ENCODE data around the gene SLC36A3.
A peak's percentile ranks its signal among the peaks of the same experiment; 100 is the strongest.
"Not testable (repeated sequence)": the region's sequence is repeated elsewhere in the genome, so short reads cannot be mapped to it uniquely, and the experiment has no call there.

SLC36A3 gene

DNA sequence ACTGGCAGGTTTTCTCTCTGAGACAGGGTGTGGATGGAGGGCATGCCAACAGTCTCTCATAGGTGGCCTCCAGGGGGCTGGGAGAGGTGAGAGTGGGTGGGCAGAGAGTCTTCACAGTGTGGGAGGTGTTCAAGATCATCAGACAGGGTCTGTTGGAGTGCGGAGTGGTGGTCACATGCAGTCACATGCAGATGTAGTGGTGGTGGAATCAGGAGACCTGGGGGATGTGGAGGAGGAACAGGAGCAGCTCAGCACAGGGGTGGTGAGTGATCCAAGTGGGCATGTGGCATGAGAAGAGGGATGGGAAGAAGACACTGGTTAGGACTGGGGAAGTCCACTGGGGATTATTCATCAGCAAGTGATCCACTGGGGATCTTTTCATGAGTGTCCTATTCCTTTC, 44.8 kb downstream of the SLC36A3 start:
- DNase-seq: no peak

DNA sequence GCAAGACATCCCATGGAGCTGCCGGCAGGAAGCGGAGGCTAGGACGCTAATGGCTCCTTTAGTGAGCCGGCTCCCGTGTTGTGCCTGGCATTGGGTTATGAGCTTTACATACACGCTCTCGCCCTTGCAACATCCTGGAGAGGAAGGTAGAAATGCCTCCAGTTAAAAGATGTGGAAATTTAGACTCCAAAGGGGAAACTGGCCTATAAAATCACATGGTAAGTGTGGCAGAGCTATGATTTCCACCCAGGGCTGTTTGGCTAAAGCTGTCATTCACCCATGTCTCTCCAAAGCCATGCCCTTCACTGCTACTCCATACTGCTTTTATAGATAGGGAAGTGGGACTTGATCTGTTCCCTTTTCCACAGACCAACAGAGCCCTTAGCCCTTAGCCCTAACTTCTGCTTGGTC, 45.4 kb downstream of the SLC36A3 start:
- no peak for DNase-seq

DNA sequence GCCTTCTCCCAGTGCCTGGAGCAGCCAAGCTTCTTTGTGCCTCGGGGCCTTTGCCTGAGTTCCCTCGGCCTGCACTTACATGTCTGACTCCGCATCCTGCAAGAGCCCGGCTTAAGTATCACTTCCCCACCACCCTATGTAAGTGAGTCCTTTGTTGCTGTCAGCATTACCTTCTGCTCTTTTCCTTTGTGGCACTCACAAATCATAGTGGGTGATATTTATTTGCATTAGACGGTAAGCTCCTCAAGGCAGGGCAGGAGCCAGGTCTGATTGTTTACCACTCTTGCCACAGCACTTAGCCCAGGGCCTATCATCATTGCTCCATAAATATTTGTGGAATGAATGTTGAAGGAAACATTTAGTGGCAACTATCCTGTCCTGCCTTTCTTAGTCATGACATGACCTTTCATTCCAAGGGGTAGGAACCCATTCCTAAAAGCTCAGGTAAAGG, 45.8 kb downstream of the SLC36A3 start:
- no peak for DNase-seq

DNA sequence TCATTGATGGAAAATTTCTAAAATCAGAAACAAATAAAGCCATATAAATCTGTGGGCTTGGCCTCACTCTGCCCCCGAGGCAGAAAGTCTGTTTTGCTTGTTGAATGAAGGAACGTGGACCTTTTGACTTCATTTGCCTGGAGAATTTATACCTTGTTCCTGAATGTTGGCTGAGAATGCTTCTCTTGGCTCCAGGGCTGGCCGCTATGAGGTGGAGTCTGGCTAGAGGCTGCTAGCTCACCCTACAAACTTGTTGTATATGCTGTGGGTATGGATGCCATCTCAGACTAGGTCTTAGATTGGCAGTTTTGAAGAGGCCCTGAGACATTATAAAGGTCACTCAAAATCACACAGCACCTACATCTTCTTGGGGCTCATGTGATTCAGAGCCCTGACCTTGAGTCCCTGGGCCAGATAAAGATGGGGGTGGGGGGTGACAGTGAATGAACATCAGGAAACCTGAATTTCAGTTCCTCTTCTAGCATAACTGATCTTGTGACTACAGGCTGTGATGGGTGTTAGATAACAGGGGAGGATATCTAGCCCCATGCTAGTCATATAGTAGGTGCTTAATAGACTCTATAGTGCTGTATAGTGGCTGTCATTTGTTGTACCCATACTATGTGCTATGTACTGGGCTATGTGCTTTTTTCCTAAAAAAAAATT, 47.8 kb downstream of the SLC36A3 start:
- no peak for DNase-seq

DNA sequence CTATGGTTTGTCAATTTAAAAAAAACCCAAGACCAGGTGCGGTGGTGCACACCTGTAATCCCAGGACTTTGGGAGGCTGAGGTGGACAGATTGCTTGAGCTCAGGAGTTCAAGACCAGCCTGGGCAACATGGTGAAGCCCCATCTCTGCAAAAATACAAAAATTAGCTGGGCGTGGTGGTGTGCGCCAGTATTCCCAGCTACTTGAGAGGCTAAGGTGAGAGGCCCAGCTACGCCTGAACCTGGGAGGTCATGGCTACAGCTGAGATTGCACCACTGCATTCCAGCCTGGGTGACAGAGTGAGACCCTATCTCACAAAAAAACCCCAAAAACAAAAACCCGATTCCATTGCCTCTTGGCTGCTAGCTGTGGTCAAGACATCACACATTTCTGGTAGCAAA, 48.6 kb downstream of the SLC36A3 start:
- not testable (repeated sequence) for DNase-seq

DNA sequence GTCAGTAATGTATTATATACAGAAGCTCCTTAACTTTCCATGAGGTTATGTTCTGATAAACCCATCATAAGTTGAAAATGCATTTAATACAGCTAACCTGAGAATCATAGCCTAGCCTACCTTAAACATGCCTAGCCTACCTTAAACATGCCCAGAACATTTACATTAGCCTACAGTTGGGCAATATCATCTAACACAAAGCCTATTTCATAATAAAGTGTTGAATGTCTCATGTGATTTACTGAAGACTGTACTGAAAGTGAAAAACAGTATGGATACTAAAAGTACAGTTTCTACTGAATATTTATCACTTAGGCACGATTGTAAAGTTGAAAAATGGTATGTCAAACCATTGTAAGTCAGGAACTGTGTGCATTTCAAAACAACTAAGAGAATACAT, 49.0 kb downstream of the SLC36A3 start:
- no peak for DNase-seq

DNA sequence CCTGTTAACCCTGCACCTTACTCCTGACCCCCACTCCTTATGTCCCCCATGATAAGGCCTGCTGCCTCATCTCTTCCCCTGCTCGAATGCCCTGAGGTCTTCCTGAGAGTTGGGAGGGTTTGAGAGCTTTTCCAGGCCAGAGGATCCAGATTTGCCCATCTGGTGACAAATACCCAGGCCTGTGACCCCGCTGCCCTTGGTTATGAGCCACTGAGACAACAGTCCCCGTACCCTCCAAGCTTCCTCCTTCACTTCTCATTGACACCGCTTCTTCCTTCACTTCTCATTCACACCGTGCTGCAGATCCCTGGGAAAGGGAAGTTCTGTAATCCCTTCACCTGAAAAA, 50.0 kb downstream of the SLC36A3 start:
- DNase-seq: no peak

DNA sequence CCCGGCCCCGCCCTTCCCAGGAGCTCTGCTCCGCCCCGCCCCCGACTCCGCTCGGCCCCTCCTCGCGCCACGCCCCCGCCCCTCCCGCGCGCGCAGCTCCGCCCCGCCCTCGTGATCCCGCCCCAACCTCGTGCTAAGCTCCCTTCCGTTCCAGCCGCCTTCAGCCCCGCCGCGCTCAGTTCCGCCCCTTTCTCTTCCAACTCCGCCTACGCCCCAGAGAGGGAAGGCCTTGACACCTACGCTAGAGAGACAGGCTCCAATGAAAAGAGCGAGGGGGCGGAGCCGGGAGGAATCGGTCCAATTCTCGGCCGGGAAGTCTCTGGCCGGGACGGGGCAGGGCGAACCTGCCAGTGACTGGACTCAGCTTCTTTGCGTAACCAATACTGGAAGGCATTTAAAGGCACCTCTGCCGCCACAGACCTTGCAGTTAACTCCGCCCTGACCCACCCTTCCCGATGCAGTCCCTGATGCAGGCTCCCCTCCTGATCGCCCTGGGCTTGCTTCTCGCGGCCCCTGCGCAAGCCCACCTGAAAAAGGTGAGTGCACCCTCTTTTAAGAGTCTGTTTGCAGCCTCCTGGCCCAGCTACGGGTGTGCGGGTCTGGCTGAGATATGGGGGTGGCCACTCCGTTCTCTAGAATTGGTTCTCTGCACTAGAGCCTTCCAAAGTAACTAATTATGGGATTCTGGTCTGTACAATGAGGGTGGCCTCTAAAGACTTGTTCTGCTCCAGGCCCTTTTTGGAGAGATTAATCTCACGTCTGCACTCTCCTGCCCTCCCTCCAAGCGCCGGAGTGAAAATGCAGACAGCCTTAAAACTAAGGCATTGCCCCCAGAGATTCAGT, 50.6 kb downstream of the SLC36A3 start, which contains the start of gene GM2A:
GM2A (plus strand) TSS at position 424 of the 843 bp plus-strand sequence; CDS start at position 456, 32 bp downstream.
- DNase-seq: peak; percentile 99

DNA sequence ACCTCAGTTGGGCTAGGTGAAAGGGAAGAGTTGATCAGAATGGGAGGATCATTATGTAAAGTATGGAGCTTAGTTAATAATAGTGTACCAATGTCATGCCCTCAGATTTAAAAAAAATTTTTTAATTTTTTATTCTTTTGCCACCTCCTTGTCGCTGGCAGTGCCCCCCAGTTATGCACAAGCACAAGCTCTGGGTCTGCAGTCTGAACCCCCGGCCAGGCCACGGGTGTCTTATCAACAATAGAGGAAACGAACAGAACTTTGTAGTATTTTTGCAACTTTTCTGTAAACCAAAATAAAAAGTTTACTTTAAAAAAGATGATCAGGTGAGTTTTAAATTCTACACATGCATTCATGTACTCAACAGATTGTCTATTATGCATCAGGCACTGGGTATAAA, 51.9 kb downstream of the SLC36A3 start:
- DNase-seq: no peak

DNA sequence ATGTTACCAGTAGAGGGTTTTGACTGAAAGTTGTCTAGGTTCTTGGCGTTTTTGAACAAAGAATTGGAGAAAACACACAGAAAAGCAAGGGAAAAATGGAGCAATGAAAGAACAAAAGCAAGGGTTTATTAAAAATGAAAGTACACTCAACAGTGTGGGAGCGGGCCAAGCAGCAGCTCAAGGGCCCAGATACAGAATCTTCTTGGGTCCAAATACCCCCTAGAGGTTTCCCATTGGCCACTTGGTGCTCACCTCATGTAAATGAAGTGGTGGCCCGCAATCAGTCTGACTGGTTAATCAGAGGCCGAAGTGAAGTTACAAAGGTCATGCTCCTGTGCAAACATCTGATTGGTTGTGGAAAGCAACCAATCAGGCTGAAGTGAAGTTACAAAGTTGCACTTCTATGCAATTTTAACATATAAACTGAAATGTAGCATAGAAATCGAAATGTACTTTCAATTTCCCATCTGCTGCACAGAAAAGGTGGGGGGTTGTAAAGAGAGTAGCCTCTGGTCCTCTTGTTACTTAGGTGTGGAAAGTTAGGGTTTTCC, 52.5 kb downstream of the SLC36A3 start:
- DNase-seq: no peak

DNA sequence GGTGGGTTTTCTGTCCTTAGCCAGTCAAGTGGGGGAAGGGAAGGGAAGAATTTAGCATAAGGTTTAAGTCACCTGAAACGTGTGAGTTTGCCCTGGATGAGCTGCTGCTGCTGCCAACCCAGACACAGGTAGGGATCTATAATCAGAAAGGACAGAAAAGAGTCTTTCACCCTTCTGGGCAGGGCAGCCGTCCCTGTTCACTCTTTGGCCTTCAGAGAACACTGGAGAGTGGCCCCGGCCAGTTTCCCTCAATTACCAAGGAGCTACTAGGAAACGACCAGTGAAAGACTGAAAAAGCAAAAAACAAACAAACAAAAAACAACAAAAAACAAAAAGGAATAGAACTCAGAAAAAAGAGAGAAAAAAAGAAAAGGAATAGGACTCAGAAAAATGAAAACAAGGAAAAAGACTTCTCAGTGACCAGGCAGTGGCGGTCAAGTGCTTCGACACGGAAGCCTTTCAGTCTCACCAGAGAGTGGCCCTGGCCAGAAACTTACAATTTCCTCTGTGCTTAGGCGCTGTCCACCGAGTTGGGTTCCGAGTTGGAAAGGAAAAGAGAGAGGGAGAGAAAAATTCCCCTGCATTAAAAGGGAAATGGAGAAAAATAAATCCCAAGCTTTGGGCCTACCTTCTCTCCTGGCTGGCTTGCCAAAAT, 53.1 kb downstream of the SLC36A3 start:
- no peak for DNase-seq

DNA sequence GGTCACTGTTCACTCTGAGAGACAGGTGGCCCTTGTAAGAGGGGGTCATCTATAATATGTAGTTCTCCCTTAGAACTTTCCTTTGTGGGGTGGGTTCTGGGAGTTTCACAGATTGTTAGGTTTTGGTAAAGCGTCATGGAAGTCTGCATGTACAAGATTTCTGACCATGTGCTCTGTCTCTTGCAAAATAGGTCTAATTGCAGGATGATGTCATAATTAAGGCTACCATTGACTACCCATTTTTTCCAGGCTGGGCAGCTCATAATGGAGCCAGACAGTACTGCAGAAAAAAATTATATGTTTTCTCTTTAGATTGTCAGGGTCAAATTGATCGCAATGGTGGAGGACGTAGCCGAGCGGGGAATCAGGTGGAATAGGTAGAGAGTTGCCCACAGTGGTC, 54.3 kb downstream of the SLC36A3 start:
- no peak for DNase-seq

DNA sequence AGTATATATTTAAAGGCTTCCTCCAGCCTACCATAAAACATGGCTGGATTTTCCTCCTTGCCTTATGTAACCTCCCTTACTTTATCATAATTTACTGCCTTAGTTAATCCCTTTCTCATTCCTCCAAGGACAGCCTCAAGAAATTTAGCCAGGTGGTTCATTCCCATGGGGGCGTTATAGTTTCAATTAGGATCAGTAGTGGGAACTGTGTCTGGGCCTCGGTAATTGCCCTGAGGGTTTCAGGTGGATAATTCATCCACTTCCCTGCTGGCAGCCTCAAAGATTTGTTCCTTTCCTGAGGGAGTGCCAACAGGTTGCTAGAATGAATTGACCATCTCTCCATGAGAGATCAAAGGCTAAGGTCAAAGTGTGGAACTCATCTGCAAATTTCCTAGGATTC, 54.9 kb downstream of the SLC36A3 start:
- DNase-seq: no peak

DNA sequence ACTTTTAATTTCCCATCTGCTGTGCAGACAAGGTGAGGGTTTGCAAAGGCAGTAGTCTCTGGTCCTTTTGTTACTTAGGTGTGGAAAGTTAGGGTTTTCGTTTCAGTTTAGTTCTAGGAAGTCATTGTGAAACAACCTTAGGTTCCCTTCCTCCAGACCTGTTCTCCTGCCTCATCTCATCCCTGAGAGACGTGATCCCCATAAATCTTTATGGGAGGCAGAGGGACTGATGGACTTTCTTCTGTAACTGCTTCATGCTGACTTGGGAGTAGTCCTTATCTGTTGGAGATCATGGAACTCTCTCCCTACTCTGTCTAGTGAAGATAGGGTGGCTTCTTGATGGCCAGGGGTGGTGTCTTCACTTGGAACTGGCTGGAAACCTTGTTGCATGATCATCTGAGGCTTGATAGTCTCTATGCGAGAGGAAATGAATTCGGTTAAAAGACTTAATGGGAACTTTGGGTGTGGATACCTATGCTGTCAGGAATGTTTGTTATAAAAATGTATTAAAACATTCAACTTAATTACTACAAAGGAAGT, 57.8 kb downstream of the SLC36A3 start:
- no peak for DNase-seq

DNA sequence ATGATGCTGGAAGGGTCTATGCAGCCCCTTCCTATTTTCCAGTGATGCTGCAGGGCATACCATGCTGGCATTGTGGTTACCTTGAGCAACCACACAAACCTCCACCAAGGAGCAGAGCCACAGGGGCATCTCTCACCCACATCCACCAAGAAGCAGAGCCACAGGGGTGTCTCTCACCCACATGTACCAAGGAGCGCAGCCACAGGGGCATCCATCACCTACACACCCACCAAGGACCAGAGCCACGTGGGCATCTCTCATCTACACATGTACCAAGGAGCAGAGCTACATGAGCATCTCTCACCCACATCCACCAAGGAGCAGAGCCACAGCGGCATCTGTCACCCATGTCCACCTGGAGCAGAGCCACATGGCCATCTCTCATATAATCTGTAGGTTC, 59.4 kb downstream of the SLC36A3 start:
- no peak for DNase-seq

DNA sequence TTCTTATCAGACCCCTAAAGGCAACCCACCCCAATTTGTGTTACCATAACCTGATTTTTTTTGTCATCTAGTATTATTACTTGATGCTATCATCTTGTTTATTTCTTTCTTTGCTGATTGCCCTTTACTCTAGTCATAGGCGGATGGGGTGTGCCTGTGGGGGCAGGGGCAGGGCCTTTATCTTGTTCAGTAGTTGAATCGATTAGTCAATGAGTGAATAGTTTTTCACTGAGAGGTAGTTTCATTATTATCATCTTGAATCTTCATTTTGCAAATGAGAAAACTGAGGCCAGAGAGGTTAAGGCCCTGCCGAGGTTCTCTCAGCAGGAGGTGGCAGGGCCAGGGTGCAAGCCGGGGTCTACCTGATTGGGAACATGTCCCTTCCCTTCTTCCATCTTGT, 60.0 kb downstream of the SLC36A3 start:
- no peak for DNase-seq

DNA sequence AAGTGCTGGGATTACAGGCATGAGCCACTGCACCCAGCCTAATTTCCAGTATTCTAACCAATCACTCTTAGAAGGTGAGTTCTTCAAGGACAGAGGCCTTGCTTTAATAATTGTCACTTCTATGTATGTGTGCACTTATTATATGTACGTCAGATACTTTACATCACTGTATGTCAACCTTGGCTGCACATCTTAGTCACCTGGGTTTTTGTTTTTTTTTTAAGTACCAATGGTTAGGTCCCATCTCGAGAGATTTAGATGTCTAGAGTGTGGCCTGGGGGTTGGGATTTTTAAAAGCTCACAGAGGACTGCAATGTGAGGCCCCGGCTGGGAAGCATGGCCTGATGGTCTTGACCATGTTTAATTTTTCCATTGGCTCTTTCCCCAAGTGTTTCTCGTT, 60.4 kb downstream of the SLC36A3 start:
- DNase-seq: no peak

DNA sequence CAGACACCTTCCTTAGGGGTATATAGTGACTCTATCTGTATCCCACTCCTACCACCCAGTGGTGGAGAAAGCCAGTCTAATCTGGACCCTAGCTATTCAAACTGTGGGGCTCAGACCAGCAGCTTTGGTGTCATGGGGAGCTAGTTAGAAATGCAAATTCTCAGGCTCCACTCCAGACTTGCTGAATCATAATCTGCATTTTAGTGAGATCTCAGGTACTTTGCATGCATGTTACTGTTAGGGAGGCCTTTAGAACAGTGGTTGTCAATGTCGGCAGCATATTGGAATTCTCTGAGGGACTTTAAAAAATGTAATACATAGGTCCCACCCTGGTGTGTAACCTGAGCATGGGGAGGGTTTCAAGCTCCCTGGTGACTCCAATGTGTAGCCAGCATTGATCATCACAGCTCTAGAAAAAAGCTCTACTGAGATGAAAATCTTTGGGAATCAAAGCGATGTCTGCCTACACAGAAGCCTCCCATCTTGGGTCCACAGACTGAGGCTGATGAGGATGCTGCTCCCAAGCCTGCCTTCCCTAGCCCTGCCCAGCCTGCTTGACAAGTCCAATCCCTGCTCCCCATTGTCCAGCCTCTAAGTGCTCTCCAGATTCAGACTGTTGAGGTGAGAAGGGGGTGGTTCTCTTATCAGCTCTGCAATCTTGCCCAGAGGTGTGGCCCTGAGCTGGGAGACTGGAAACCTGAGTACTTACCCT, 62.5 kb downstream of the SLC36A3 start:
- no peak for DNase-seq

DNA sequence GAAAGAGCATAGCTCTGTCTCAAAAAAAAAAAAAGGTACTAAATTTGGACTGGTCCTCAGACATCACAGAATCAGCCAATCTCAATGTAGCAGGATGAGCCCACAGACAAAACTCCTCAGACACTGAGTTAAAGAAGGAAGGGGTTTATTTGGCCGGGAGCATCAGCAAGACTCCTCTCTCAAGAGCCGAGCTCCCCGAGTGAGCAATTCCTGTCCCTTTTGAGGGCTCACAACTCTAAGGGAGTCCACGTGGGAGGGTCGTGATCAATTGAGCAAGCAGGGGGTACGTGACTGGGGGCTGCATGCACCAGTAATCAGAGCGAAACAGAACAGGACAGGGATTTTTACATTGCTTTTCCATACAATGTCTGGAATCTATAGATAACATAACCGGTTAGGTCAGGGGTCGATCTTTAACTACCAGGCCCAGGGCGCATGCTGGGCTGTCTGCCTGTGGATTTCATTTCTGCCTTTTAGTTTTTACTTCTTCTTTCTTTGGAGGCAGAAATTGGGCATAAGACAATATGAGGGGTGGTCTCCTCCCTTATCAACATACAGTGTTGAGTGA, 63.2 kb downstream of the SLC36A3 start:
- DNase-seq: not testable (repeated sequence)

DNA sequence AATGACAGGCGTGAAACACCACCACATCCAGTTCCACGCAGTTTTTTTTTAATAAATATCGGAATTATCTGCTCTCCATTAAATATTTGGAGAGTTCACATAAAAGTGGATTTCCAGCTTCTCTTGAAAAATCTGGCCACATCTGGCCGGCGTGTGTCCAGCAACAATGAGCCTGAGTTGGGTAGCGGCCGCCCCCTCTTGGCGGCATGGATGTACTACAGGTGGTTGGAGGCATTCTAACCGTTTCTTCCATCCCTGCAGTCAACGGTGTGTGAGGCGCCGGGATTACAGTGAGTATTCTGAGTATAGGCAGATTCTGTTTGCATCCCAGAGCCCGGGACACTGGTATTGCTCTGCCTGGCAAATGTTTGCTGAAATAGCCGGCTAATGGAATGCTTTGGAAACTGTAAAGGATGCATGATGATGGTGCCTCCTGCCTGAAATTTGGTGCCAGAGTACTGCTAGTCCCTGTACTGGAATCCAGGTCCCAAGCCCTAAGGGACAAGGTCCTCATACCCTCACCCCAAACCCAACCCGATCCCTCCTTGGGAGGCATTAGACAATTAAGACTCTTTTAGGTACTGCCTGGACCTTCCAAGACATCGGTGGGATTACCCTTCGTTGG, 64.2 kb downstream of the SLC36A3 start:
- no peak for DNase-seq

DNA sequence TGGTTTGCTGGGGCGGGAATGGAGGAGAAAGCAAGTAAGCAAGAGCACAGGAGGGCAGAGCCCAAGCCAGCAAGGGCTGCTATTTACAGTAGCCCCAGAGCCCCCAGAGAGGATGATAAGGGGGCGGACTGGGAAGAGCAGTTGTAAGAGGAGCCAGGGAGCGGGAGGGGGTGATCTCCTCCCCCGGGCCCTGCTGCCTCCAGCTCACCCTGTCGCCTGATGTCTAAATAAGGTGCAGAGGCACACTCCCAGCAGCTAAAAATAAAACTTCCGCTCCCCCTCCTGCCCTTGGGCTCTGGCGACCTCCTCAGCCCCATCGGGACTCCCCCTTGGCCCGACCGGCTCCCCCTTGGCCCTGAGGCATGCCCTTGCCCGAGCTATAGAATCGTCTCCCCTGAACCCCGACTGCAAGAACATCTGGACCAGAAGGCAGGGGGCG, 65.2 kb downstream of the SLC36A3 start:
- DNase-seq: no peak

DNA sequence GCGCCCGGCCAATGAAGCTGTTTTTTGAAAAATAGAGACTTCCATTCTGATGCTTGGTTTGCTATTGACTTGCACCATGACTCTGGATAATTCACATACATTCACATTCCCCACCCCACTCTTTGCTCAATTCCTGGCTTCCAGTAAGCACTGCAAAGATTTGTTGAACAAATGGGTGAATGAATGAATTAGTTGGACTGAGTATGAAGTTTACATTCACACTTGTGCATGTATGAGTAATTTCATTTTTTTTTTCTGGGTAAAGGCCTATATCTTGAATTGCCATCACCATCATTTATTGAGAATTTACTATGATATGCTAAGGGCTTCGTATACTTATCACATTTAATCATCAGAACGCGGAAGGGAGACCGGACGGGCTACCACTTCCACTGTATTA, 65.9 kb downstream of the SLC36A3 start:
- DNase-seq: no peak
